NK-92 (cell line): ENCODE results near the gene TXNRD1.
"Not testable (repeated sequence)": the region's sequence is repeated elsewhere in the genome, so short reads cannot be mapped to it uniquely, and the experiment has no call there.

Experiments
- DNase-seq: peaks from one replicate; lab custom pipeline; 2025; ENCODE audit not compliant: unreplicated experiment; lab: John Stamatoyannopoulos, UW

The TXNRD1 gene

DNA sequence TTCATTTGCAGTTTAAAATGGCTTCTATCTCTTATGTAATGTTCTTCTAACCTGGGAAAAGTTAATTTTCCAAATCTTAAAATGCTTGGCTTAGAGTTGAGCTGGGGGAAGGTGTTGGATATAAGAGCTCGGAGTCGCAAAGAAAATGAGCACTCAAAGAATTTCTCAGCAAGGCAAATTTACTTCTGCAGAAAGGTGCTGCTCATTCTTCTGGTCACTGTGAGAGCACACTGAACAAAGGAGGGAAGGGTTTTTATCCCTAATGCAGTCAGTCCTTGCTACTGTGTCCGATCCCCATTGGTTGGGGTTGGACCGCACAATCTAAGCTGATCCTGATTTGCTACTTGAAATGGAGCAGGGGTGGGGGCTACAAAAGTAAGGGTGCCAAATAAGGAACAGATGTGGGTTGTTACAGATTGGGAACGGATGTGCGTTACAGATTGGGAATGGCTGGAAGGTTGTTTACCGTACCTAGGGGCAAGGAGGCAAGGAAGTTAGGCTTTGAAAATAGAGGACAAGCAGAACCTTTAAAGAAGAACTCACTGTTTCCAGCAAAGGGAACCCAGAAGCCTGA, 19.4 kb downstream of the TXNRD1 start:
- no peak for DNase-seq

DNA sequence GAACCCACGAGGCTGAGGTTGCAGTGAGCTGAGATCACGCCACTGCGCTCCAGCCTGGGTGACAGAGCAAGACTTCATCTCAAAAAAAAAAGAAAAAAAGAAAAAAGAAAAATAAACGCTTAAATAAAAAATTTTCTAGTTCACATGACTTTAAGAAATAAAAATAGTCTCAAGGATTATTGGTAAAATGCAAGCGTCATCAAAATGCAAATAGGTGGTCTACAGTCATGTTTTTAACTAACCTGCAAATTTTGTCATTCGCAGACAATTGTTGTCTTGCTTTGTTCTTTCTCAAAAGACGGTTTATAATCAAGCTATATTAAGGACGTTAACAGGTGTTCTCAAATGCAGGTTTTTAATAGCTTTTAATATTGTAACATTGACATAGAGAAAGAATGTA, 22.4 kb downstream of the TXNRD1 start:
- no peak for DNase-seq

DNA sequence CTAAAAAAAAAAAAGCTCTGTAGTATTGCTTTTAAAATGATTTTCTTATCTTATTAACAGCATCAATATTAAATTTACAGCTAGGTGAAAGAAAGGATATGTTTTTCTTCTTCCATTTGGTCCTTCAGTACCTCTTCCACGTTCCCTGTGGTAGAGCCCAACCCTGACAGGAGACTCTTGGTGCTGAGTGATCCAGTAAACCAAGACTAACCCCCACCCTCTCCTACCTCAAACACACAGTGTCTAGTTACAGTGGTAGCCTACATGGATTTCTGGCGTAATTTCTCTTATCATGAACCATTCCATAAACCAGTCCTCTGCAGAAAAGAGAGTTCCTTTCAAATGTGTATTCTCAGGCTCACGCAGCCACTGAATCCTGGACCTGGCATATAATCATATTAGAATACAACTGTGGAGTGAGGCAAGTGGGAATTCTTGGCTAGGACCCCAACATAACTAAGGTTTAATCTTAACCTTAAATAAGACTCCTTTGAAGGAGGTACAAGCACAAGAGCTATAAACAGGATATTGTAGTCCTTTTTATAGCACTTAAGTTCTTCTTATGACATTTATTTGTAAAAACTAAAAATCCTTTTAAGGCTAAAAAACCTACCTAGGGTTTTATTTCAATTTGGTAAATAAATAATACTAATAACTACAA, 27.1 kb downstream of the TXNRD1 start:
- DNase-seq = no peak

DNA sequence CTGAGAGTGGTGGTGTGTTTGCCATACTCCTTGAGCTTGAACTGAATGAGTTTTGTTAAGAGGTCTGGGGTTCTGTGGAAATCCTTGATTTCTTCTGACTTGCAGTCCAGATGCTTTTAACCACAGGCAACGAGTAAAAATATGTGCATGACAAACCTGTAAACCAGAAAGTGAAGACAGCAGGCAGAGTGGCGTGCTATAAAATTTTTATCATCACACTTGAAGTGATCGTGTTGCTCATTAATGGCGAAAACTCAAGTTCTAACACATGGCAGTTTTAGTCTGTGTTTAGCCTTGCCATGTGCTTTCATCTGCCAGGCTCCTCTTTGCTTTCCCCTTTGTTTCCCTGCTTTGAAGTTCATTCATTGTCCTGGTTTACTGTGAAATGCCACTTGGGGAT, 28.0 kb downstream of the TXNRD1 start:
- DNase-seq = no peak

DNA sequence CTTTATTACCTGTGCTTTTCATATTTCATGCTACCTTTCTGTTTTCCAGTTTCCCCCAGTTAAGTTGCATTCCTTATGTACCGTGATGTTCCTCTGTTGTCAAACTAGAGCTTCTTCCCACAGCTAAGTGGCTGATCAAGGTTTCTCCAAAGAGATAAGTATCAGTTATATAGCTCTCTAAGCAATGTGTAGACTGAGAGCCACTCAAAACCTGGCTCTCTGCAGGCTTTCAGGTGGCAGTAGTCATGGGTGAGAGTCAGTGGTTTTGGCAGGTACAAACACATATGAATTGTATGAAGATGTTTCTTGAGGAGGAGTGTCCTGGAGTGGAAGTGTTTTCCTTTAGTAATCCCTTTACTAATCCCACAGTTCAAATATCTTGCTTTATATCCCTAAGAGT, 28.4 kb downstream of the TXNRD1 start:
- no peak for DNase-seq

DNA sequence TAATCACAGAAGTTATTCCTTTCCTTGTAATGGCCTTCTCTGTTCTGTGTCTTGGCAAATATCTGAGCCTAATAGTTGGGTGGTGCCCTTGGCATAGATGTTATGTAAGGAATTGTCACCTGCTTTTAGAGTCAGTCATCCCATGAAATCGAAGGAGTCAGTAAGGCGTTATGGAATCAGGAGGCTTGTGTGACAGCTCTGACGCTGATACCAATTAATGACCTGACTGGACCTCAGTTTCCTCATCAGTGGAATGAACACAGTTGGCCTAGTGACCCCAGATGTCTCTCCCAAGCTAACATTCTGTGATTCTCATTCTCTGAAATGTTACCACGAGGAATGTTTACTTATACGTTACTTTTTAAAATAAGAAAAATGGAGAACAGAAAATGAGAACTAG, 32.1 kb downstream of the TXNRD1 start:
- DNase-seq = no peak

DNA sequence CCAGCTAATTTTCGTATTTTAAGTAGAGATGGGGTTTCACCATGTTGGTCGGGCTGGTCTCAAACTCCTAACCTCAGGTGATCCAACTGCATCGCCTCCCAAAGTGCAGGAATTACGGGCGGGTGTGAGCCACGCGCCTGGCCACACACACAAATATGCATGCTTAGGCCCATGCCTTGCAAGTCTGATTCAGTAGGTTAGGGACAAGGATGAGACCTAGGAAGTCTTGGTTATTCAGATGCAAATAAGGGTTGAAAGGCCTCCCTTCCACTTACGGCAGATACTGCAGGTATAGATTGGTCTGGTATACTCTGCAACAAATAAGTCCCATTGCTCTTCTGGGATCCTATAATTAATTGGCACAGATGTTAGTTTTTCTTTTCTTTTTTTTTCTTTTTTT, 32.9 kb downstream of the TXNRD1 start:
- DNase-seq = no peak

DNA sequence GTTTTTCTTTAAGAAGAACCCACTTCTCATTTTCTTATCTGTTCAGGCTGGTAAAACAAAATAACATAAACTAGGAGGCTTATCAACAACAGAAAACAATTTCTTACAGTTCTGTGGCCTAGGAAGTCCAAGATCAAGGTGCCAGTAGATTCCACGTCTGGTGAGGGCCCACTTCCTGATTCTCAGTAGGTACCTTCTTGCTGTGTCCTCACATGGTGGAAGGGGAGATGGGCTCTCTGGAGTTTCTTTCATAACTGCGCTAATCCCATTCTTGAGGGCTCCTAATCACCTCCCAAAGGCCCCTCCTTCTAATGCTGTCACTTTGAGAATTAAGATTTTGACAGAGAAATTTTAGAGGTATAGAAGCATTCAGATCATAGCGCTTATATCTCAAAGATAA, 33.4 kb downstream of the TXNRD1 start:
- no peak for DNase-seq

DNA sequence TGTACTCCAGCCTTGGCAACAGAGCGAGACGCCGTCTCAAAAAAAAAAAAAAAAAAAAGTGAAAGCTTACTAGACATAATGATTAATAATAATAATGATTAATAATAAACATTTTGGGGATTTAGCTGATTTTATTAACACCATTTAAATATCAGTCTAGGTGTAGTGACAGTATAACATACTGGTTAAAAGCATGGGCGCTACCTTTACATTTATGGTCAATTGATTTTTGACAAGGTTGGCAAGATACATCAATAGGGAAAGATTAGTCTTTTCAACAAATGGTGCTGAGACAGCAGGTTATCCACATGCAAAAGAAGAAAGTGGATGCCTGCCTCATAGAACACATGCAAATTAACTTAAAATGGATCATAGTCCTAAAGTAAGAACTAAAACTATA, 34.3 kb downstream of the TXNRD1 start:
- DNase-seq = no peak

DNA sequence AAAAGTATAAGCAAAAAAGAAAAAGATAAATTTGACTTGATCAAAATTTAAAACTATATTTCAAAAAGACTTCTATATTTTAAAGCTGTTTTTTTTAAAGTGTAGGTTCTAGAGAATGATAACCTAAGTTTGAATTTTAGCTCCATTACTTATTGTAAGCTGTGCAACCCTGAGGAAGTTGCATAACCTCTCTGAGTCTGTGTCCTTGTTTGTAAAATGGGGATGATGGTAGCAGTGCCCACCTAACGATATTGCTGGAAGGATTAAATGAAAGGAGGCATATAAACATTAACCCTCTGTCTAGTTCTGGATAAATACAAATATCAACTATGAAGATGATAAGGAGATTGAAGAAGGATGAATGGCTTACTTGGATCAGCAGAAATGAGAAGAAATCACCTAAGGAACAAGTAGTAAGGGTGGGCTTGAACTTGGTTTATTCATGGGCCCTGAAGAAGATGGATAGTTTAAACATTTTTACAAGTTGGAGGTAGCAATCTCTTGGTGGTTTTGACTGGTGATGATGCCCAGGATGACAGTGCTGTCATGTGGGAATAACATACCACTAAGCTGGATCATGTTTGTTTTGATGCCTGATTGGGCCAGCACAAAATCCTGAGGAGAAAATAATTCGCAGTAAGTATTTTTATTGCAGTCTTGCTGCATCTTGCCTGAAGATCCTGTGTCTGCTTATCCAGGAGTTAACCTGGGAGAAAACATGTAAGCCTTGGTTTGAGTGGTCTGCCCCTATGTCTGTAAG, 35.0 kb downstream of the TXNRD1 start:
- DNase-seq = no peak

DNA sequence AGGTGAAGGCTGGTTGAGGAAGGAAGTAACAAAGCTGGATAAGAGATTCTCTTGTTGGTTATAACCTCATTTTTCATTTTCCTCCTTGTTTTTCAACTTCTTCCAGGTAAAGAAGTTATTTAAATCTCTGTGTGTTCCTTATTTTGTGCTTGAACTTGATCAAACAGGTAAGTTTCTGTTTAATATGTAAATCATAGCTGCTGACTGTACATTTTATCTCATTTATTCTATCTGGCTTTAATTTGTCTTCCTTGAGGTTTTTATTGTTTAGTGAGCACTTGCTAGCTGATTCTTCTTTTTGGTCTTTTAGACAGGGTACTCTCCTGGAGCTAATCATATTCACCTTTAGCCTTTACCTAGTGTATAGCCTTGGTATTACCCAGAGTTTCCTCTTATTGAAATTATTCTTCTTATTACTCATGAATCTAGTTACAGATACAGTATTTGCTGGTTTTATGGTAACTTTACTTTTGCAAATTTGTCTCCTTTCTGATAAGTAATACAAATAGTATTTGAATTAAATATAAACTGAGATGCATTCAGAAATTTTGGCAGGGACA, 42.4 kb downstream of the TXNRD1 start:
- DNase-seq = no peak

DNA sequence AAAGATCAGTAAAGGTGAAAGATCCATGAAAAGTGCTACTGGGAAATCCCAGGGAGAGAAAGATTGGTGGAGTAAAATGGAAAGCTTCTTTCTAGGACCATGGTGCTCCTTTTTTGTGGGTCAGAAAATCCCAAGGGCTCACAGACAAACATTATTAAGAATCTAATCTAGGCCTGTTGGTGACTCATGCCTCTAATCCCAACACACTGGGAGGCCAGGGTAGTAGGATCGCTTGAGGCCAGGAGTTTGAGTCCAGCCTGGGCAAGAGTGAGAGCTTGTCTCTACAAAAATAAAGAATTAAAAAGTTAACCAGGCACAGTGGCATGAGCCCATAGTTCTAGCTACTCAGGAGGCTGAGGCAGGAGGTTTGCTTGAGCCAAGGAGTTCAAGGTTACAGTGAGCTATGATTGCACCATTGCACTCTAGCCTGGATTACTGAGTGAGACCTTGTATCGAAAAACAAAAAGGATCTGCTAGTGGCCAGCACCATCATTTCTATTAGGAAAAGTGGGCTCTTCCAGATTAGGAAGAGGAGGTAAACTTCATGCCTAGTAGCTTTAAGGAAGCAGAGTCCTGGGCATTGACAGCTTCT, 43.0 kb downstream of the TXNRD1 start:
- DNase-seq = no peak

DNA sequence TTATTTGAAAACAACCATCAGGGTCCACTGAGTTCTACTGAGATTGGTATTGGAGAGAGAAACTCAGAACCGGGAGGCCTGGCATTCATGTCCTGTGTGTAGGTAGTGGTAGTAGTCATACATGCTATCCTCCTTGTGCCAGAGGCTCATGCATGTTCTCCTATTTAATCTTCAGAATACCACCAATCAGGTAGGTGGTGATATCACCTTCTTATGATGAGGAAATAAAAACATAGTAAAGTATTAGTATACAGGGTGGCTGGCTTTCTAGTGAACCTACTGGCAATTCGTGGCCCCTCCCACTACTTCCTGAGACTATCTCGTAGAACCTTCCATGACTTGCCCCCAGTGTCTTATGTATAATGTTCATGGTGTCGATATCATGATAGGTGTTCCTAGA, 47.4 kb downstream of the TXNRD1 start:
- no peak for DNase-seq

DNA sequence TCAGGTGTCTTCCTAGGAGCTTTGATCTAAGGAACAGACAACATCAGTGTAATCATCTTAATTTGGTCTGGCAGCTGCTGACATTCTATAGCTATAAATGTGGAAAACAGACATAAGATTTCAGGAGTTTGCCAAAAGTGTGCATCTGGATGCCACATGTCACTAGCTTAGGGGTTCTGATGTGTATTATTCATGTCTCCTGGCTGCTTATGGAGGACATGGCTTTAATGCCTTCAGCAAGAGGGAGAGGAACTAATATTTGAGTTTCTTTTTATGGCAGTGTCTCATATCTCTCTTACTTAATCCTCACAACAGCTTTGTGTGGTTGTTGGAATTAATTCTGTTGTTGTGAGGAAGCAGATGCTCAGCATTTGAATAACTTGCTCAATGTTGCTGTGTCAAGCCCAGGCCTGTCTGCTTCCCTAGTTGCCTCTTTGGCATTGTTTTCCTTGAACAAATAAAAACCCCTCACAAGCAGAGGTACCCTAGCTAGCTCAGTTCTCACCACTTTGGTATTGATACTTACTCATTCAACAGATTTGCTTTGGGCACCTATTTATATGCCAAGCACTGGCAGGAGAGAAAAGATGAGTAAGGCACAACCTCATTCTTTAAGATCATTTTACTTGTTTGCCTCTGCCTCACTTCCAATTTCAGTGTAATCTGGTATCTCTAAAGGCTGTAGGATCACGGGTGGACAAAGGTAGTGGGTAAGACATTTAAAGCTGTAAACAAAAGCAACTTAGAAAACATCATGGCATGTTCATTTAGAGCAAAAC, 48.2 kb downstream of the TXNRD1 start:
- DNase-seq = no peak

DNA sequence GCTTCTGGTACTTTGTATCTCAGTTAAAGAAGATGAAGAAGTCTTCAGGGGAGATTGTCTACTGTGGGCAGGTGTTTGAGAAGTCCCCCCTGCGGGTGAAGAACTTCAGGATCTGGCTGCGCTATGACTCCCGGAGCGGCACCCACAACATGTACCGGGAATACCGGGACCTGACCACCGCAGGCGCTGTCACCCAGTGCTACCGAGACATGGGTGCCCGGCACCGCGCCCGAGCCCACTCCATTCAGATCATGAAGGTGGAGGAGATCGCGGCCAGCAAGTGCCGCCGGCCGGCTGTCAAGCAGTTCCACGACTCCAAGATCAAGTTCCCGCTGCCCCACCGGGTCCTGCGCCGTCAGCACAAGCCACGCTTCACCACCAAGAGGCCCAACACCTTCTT, 49.9 kb downstream of the TXNRD1 start:
- DNase-seq = not testable (repeated sequence)

DNA sequence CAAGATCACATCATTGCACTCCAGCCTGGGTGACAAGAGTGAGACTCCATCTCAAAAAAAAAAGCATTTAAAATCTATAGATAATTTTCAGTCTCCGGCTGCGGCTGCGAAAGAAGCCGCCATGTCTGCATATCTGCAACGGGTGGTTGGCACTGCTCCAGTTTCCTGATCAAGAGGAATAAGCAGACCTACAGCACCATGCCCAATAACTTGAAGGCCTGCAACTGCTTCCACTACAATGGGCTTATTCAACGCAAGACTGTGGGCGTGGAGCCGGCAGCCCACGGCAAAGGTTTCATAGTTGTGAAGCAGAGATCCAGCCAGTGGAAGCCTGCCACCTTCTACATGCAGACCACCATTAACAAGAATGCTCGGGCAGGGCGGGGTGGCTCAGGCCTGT, 57.4 kb downstream of the TXNRD1 start:
- no peak for DNase-seq

DNA sequence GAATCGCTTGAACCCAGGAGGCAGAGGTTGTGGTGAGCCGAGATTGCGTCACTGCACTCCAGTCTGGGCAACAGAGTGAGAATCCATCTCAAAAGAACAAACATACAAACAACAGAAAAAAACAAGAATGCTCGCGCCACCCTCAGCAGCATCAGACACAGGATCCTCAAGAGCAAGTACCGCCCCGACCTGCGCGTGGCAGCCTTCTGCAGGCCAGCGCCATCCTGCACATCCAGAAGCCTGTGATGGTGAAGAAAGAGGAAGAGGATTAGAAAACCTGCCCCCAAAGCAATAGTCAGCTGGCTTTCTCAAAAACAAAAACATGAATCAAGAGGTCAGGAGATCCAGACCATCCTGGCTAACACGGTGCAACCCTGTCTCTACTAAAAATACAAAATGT, 57.9 kb downstream of the TXNRD1 start:
- no peak for DNase-seq

DNA sequence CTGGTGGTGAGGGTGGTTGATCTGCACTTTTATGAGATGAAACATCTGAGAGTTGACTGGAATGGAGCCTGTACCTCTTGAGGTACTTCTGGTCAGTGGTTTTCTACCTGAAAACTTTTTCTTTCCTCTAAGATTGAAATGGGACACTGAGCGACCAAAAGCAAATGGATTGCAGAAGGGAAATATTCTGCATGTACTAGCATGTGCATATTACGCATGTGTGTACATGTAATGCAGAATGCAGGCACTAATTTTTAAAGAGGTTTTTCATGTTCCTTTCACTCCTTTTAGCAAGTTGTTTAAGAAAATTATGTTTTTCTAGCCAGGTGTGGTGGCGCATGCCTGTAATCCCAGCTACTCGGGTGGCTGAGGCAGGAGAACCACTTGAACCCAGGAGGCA, 59.2 kb downstream of the TXNRD1 start:
- no peak for DNase-seq

DNA sequence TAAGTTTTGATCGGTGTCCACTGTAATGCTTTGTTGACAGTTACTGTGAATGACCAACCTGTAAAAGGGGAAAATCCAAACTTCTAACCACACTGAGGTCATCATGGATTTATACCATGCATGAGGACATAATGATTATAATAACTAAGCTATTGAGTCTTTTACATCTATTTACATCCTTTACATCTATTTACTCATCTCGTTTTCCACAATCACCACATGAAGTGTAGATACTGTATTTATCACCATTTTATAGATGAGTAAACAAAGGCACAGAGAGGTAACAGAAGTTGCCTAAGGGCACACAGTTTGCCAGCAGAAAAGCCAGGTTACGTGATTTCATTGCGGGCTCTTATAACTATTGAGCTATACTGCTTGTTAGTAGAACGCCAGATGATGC, 60.1 kb downstream of the TXNRD1 start:
- DNase-seq = no peak

DNA sequence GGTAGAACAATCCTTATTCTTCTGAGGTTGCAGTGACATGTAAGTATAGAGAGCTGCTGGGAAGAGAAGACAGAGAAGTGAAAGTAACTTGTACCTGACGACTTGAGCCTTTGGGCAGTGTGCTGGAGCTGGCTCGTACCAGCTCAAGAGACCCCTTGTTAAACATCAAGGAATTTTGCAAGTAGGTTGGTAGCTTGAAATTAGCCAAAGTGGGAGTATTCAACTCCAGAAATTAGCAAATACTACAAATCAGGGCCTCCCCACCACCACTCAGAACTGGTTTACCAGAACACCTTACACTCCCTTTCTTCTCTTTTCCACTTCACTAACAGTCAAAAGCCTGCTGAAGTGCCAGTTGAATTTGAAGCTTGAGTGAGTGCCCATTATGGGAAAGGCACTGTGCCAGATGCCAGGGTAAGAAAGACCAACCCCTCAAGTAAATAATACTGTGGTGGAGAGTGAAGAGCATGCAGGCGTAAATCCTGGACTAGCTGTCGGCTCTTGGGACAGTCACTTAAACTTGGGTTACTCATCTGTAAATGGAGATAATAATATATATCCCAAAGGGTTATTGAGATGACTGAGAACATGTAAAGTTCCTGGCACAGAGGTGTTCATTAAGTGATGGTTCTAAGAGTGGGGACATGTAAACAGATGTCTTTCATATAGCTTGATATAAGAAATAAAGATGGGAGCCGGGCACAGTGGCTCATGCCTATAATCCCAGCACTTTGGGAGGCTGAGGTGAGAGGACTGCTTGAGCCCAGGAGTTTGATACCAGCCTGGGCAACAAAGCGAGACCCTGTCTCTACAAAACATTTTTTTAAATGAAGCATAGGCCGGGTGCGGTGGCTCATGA, 60.9 kb downstream of the TXNRD1 start:
- no peak for DNase-seq
